LoVo (cell line): ENCODE measurements around the gene COBL.

ENCODE experiments used
- DNase-seq: peaks from one replicate; pipeline ENCODE4 v3.0.0-alpha.2; 2016; ENCODE audit warnings: low spot score

The COBL gene

DNA sequence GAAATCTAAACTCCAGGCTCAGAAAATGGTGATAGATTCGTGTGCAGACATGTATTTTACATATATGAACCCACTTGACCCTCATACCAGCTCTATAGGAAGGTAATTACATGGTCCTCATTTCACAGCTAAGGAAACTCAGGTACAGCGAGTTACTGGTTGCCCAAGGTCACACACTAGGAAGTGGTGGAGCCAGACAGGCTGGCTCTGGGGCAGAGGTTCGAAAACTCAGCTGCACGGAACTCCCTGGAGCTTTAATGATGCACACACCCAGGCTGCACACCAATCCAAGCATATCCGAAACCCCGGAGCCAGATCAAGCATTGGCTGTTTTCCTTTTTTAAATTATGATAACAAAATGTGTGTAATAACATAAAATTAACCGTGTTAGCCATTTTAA is 172.4 kb downstream of the COBL start:
- DNase-seq = no peak

DNA sequence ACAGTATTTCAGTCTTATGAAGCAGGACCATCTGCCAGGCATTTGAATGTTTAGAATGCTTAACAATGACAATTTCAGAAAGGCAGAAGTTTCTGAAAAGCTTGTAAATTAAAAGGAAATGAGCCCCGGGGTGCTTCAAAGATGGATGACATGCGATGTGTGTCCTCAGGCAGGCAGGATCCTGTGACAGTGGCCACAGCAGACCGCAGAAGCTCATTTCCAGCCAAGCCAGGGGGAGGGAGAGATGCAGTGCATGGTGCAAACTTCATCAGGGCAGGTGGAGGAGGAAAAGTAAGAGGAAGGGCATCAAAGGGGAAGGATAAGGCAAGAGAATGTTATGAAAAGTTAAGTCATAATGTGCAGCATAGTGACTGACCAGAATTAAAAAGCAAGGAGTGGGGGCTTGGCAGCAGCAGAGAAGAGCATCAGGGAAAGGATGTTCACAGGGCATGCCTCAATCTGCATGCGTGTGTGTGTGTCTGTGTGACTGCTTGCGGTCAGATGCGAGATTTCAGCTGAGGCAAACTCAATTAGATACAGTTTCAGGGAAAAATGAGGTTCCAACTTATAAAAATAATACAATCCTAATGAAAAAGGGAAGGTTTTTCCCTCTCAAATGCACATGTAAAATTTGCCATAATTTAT is 173.7 kb downstream of the COBL start:
- no peak for DNase-seq

DNA sequence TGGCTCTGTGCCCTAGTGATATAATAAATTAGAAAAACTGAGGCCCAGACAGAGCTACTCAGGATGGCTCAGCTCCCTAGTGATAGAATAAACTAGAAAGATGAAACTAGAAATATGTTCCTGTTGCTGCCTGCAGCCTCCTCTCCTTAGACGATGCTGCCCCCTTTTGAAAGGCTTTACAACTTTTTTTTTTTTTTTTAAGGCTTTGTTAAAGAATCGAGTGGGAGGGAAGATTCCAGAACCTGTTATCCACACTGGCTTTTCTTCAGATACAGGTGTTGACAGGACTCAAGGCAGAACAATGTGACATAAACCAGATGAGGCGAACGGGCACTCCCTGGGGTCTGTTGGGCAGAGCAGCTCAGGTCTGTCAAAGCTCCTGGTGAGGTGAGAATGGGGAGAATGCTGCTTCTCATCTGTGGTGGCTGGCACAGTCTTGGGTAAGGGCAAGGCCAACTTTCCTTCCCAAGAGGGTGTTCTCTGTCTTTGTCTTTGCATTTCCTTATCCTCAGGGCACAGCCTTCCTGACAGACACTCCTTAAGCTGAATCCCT is 175.1 kb downstream of the COBL start:
- DNase-seq = peak; percentile 11

DNA sequence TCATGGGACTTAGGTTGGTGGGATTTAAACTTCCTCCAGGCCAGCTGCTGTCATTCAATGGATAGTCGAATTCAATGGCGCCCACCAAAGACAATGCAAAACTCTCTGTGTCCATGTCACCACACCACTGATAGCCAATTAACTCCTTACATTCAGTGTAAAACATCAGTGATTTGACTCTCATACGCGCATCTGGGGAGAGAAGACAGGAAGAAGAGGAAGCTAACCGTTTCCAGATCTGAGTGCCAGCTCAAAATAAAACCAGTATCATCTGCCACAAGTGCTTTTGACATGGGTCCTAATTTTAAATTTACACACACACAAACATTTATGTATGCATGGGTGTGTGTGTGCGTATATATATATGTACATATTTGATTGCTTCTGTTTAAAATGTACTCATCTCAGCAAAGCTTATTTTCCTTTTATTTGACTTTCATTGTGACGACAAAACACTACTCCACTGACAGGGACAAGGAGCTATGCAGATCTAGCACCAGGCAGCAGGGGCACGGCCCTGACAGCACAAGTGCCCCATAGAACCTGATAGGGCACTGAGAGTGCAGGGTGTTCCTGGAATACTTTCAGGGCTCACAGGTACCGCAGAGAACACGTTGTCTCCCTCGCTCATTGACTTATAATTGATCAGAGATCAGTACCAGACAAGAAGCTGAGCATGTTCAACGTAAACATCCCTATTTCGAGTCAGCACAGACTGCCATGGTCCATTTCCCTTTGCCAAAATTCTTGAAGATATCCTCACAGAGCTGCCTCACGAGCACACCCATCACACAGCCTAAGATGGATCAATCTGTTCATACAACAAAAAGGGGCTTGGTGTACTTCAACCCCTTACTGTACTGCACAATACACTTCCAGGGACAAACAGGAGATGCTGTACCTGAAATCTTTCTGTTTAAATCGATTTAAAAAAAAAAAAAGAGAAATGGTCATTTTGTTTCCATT is 176.1 kb downstream of the COBL start:
- no peak for DNase-seq

DNA sequence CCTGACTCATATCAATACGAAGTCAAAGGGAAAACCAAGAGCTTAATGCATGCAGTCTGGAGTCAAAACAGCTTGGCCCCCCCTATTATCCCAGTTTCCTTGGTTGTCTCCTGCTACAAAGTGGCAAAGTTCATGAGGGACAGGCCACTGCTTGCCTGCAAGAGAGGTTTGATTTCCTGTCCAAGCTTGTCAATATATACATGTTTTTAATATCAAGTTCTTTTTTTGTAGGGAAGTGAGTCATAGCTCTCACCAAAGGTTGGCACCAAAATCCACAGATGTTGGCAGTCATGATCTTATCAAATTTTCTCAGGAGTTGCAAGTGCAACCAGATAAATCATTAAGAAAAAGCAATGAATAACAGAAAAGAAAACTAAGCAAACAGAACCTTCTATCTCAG is 176.8 kb downstream of the COBL start:
- DNase-seq = no peak

DNA sequence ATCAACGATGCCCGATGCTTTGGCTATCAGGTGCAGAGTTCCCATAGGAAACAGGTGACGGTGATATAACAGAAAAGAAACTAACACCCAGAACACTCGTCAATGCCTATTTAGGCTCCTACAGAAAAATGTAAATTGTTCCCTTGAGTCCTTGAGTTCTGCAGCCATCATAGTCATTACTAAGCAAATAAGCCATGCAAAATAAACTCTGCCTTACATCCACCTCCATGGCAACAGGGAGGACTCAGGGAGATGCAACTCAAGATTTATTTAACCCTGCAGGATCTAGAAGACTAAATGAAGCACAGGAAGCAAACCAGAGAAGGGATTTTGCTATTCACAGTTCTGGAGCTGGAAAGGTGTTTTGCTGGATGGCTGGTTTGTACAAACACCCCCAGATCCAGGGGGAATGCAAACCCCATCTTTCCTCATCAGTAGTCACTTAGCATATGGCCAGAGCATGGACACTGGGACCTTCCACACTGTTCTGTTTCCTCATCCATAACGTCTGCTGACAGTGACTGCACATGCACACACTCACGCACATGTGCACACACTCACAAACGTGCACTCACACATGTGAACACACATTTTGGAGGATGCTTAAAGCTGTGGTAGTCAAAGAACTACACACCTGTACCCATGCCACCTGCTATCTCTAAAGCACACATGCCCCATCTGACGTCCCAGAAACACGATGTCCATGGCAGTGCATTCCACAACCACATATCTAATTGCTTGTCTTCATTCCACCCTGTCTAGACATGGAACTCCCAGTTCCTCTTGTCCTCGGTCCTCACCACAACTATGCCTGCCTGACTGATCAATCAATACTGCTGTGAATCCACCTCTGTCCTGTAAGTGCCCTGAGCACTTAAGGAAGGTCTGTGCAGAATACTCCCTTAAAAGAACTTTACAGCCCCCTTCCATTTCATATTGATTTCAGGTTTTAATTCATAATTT is 178.2 kb downstream of the COBL start:
- DNase-seq = no peak

DNA sequence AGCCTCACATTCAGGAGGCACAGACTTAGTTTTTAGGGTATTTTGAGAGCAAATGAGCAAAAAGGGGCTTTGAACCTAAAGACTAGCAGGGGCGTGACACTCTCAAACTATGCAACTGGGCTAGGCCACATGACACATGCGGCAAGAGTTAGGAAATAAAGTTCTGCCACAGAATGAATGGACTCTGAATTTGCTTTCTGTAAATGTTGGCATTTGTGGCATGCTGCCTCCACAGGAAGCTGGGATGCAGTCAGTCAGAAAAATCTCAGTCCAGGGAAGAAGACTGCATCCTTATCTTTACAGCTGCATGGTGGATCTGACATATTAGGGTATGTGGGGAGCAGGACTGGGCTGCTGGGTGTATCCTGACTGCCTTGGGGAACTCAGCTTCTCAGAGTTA is 181.0 kb downstream of the COBL start:
- no peak for DNase-seq

DNA sequence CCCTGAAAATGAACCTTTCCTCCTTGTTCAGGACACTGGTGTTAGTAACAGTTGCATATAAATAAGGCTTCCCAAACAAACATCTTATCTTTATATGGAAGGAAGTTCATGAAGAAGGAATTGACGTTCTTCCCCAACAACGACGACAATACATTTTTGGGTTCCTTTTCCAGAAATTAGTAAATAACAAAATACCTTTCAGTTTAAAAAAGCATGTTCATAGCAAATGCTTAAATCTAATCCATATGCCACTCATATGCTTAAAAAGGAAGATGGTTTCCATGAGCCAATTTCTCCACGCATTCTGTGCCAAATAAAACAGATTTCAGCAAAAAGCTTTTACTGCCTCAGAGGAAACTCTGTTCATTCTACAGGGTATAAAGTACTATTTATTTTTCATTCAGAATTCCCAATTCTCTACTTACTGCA is 182.6 kb downstream of the COBL start:
- DNase-seq = no peak

DNA sequence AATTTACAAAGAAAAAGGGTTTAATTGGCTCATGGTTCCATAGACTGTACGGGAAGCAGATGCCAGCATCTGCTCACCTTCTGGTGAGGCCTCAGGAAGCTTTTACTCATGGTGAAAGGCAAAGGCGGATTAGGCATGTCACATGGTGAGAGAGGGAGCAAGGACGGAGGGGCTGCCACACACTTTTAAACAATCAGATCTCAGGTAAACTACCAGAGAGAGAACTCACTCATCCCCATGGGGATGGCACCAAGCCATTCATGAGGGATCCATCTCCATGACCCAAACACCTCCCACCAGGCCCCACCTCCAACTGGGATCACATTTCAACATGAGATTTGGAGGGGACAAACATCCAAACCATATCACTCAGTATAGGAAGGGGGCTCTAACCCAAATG is 183.9 kb downstream of the COBL start:
- DNase-seq = no peak

DNA sequence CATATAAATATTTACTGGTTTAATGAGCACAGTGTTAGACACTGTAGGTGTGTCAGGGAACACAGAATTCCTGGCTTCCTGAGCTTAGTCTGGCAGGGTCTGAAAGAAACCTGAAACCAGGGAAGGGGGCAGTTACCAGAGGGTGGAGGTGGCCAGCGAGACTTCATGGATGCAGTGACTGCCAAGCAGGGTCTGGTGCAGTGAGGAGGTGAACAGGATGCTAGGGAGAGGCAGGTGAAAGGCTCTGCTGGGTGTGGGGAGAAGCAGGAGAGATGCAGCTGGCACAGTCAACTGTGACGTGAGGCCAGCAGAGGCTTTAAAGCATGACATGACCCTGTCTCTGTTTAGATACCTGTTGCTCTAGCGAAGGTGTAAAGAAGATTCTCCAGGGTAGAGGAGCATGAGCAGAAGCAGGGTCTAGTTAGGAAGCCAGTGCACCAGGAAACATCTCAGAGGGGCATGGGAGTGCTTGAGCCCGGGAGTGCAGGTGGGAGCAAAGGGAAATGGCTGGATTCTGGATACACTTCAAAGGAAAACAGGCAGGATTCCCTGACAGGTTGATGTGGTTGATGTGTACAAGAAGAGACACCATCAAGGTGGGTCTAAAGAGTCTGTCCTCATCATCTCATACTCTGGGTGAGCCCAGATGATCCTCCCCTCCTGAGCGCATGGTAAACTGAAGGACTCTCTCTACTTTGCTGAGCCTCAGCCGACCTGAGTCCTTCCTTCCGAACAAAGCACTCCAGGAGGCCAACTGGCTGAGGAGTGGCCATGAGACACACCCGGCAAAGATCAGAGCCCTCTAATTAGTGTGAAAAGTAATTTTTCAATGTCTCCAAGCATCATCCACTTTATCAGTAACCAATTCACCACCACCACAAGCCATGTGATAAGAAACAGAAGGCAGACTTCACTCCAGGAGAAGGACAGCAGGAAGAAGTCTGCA is 186.8 kb downstream of the COBL start:
- DNase-seq = no peak

DNA sequence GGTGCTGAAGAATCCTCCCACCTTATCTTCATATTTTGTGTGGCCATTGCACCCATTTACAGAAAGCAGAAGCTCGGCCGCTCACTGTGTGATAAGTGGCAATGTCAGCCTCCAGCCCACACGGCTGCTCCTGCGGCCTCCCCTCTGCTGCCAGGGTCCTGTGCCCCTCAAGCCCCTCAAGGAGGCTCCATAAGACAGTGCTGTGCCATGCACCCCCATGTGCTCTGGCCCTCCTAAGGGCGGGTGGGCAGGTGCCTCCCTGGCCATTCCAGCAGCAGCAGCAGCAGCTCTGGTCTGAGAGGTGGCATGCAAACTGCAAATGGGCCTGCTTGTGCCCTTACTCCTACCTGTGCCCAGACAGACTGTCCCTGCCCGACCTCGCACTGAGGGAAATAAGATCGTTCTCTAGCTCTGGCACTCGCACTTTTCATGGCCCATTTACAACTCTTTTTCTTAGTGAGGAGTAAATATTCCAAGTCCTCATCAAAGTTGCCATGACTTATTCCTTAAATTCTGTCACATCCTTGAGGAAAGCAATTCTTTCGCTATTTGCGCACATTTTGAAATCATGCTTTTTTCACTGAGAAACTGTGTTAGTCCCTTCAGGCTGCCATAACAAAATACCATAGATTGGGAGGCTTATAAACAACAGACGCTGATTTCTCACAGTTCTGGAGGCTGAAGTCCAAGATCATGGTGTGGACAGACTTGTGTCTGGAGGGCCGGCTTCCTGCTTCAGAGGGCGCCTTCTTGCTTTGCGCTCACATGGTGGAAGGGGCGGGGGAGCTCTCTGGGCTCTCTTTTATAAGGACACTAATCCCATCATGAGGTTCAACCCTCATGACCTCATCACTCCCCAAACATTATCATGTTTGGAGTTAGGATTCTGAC is 187.8 kb downstream of the COBL start:
- DNase-seq = no peak

DNA sequence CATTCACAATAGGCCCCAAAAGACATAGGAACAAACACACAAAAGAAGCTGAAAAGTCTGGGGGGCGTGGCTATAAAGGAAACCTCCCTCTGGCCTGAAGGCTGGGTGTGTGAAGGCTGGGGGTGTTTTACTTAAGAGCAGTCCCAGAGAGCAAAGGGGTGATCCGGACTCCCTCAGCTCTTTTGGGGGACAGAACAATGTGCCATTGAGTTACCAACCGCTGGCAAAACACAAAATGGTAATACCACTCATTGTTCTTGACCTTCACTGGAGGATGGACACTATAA is 189.0 kb downstream of the COBL start:
- DNase-seq = no peak

DNA sequence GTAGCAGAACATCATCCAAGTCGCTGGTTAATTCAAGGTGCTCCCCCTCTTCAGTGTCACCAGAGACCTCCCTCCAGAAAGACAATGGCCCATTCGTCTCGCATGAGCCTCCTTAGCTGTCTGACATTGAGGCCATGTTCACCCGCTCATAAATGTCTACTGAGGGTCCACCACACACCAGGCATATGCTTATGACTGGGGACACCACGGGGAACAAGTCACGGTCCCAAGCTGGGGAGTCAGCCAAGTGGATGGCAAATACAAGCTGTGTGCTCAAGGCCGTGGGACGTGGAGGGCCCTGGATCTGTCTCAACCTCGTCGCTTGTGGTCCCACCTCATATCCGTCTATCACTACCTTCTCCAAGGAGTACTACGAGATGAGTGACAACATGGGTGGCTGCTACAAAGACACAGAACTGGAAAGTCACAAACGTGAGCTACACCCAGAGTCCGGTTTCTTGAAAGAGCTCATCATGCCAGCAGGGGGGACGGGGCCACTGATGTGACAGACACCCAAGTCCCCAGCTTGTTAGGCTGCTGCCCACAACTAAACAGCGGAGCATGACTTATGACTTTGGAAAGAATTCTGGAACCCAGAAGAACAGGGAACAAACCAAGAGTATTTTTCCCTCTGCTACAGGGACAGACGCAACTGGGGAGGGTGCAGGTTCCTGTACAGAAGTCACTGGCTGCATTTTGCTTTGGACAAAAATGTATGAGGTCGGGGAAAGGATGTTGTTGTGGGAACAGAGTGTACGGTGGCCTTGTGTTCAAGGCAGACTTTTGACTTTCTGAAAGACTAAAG is 189.6 kb downstream of the COBL start:
- DNase-seq = no peak

DNA sequence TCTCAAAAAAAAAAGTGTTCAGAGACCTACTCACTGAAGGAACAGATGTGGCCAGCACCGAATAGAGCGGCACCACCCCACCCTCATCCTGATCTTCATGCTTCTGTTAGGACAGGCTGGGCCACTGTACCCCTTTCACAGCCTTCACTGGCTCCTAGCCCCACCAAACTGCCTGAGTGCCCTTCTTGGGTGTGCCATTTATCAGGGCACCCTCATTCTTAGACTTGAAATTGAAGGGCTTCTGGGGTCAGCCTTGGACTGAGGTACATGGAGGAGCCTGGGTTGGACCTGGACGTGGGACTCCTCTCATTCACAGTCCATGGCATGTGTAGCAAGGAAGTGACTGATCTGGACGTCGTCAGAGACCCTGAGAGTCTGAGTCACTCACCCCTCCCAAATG is 190.3 kb downstream of the COBL start:
- no peak for DNase-seq

DNA sequence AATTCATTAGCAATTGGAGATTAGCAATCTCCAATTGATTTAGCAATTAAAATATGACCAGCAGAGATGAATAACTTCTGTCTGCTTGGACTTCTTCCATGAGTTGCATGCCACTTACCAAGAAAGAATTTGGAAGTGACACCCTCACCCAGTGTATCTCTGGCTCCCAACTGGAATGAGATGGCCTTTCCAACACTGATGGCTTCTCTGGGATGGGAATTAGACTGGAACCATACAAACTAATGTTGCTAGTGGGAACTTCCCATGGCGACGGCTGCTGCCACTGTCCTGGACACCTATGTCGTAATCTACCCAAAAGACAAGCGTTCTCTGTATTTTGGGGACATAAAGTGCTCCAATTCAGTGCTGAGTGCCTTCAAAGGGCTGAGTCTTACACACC is 192.3 kb downstream of the COBL start:
- no peak for DNase-seq

DNA sequence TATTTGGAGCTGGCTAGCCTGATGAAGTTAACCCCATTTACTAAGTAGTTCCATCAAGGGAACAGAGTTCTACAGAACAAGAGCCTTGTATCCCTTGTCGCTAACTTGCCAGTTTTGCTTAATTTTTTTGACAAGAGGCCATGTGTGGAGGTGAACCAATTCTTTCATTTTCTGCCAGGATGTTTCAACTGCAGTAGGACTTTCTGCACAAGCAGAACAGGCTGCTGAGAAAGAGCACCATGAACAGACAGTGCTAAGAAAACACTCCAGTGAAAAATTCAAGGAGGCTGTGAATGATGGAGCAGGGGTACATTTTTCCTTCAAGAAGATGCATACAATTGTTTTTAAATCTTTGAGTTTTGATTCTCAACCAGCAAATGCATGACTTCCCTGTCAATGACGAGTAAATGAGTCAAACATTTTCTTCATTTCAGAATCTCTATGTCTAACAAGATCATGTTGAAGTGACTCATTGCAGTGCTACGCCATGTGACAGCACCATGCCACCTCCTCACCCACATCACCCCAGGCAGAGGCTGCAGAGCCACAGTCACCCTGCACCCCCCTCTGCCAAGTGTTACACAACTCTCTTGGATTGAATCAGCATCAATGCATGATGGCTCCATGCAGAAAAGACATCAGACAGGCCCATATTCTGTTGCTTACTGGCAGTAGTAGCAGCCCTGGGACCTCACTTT is 193.1 kb downstream of the COBL start:
- DNase-seq = peak; percentile 29

DNA sequence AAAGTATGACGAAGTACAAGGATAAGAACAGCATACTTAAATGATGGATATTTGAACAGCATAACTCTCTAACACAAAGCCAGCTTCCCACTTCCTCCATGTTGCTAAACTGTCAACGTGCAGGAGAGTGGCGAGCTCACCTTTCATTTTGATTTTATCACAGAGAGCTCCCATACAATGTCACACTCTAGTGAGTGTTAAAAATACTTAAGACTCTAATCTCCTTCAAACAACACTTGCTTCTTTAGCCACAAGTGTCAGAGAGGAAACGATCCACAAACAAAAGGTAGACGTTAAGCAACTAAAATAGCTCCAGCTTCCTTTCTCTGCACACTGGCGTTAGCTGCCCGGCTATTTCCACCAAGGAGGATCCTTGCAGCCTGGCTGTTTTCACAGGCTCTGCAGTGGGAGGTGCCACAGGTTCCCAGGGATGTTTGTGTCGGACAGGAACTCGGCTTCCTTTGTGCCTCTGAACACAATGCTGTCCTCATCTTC is 194.6 kb downstream of the COBL start:
- DNase-seq = no peak

DNA sequence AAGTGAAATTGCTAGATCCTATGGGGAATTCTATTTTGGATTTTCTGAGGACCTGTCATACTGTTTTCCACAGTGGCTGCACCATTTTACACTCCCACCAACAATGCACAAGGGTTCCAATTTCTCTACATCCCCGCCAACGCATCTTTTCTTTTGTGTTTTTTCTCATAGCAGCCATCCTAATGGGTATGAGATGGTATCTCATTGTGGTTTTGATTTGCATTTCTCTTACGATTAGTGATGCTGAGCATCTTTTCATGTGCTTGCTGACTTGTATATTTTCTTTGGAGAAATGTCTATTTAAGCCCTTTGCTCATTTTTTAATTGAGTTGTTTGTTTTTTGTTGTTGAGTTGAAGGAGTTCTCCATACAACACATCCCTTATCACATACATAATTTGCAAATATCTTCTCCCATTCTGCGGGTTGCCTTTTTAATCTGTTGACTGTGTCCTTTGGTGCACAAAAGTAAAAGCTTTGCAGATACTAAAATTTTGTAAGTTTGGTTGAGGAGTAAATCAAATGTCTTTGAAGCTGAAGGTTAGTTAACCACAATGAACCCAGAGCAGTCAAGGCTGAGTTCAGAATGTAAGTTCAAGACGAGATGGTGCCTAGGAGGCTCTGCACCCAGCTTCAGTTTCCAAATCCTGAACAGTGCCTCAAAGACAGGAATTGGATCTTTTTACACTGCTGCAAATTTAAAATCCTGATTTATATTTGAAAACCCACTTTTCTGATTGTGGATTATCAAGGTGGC is 195.4 kb downstream of the COBL start:
- DNase-seq = no peak
